GM19193 (cell line): Measurements from ENCODE around the gene KLHL17.

Experiments
- POLR2A ChIP-seq: IDR thresholded peaks from 4 replicates; pipeline ENCODE4 v1.6.1; 2011; ENCODE audit not compliant: insufficient read depth, insufficient read length; ENCODE audit errors: extremely low read depth

Gene KLHL17

DNA sequence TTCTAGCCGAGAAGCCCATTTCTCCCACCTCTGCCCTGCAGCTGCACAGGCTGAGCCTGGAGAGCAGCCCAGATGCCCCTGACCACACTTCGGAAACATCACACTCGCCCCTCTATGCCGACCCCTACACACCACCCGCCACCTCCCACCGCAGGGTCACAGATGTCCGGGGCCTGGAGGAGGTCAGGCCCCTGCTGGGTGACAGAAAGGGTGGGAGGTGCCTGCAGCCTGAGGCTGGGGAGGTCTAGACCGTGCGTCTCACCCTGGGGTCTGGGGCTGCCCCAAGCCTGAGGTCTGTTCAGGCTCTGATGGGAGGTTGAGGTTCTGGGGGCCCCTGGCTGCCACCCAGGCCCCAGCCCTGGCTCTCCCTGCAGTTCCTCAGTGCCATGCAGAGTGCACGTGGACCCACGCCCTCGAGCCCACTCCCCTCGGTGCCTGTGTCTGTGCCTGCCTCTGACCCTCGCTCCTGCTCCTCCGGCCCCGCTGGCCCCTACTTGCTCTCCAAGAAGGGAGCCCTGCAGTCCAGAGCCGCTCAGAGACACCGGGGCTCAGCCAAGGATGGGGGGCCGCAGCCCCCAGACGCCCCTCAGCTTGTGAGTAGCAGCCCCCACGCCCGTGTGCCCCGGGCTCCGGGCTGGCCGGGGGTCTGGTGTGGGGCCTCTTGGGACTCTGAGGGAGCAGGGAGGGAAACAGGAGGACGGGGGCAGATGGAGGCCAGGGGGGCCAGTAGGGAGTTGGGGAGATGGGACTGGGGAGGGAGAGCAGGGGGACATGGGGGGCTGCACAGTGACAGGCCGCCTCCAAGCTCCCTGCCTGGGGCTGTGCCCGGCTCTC, 13.3 kb downstream of the KLHL17 start:
- no peak for TF ChIP-seq POLR2A

DNA sequence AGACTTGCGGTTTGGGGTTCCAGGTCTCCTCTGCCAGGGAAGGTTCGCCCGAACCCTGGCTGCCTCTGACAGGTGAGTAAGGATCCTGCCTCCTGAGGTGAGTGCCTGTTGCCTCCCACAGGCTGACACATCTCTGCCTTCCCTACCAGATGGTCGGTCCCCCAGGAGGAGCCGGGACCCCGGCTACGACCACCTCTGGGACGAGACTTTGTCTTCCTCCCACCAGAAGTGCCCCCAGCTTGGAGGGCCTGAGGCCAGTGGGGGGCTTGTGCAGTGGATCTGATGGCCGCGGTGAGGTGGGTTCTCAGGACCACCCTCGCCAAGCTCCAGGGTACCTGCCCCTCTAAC, 13.9 kb downstream of the KLHL17 start:
- no peak for TF ChIP-seq POLR2A

DNA sequence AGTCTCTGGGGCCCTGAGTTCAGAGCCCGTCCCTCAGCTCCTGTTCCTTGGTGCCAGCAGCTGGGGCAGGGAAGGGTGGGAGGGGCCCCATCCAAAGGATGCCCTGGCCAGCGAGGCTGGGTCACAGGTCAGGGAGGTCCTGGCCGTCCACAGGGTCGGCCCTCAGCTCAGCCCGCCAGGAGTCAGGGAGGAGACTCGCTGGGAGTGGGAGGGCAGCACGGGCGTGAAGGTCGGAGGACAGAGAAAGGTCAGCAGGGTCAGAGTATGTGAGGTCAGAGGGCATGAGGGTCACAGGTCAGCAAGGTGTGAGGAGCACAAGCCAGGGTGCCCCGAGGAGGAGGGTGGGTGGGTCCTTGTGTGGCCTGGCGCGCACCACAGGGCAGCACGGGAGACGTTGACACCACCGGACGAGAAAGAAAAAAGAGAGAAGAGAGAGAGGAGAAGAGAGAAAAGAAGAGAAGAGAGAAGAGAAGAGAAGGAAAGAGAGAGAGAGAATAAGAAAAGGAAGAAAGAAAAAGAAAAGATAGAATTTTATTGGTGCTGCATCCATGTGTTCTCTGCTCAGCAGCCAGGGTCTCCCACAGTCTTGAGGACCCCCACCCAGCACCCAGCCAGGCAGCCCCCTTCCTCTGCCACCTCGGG, 14.4 kb downstream of the KLHL17 start:
- TF ChIP-seq POLR2A: no peak

DNA sequence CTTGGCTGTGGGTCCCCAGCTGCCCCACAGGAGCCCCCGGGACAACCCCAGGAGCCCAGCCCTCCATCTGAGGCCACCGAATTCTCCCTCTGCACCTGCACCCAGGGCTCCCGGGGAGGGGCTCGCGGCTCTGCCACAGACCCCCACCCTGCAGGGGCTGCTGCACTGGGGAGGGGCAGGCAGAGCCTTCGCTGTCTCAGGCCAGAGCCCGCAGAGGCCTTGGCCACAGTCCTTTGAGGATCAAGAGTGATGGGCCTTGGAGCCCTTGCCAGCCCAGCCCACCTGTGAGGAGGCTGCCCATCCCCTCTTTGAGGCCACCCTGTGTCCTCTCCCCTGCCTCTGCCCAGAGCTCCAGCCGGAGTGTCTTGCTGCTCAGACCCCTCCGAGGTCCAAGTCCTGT, 15.0 kb downstream of the KLHL17 start:
- no peak for TF ChIP-seq POLR2A

DNA sequence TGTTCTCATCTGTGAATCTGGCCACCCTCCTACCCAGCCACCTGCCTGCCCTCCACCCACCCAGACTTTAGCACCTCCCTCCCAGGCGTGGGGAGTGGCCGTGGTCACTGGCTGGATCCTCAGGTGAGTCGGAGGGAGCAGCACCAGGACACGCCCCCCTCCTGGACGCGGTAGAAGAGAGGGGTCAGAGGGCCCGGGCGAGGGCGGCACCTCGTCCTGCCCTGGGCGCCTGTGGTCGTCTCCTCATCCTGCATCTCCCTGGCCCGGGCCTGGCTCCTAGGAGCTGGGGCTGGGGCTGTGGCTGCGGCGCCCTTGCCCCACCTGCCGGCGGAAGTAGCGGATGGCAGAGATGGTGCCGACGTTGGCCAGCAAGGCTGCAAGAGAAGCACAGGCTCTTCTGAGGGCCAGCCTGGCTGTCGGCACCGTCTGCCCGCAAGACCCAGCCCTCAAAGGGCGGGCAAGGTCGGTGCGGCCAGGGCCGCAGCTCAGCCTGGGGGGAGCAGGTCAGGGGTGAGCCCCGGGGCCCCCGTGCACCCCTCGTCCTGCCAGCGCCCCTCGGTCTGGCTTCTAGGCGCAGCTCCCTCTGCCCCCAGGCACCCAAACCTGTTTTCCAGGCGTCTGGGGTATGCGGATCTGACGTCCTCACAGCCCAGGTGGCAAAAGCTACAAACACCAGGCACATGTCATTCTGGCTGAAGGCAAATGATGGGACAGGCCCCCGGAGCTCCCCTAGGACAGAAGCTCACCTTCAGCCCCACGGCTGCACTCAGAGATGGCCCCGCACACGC, 15.7 kb downstream of the KLHL17 start:
- no peak for TF ChIP-seq POLR2A

DNA sequence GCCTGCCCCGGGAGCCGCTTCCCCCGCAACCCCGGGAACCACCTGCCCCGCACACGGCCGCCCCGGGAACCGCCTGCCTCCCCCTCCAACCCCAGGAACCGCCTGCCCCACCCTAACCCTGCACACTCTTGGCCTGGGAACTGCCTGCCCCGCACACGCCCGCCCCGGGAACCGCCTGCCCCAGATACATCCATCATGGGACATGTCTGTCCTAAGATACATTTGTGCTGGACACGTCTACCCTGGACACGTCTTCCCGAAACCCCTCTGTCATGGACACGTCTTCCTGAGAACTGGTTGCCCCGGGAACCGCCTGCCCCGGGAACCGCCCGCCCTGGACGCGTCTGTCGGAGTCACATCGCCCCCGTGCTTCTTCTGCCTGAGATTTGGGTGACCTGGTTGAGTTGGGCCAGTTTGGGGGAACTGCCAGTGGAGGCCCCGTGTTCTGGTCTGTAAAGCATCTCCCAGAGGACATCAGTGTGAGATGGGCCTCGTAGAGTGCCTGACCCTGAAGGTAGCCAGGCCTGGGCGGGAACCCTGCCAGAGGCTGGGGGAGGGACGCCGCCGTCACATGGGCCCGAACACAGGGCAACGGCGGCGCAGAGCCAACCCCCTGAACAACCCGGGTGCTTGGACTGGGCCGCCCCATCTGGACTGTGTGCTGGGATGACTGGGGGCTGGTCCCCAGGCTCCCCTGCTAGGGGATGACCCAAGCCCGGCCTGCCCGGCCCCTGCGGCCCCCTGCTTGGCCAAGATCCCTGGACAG, 17.9 kb downstream of the KLHL17 start:
- TF ChIP-seq POLR2A: no peak

DNA sequence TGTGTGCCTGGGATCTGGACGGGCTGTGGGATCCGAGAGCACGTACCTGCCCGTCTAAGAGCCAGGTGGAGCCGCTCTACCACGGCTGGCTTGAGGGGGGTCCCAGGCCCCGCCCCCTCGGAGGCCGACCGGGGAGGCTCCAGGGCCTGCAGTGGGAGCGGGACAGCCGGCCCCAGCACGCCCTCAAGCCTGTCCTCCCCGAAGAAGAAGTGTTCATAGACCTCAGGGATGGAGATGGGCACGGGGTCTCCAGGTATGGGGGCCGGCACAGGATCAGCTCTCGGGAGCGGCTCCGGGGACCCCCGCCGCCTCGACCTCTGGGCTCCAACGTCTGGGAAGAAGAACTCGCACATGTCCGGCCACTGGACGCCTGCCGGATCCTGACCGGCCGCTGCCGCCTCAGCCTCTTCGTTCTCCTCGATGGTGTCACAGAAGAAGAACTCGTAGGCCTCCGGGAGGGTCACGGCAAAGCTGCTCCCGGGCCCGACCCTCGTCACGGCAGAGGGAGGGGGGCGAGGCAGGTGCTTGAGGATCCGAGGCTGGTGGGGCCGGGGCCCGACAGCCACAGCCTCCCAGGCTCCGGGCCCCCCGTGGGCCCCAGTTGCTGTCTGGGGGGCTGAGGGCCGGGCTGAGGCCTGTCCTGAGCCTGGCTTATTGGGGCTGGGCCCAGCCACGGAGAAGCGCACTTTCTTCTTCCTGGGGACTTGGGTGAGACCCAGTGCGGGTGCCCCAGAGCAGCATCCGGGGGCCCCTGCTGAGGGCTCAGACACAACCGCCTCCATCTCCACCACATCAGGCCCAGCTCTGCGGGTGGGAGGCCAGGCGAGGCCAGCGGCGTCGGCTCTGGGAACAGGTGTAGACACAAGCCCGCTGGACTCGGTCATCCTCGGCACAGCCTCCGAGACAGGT, 18.7 kb downstream of the KLHL17 start:
- TF ChIP-seq POLR2A: no peak

DNA sequence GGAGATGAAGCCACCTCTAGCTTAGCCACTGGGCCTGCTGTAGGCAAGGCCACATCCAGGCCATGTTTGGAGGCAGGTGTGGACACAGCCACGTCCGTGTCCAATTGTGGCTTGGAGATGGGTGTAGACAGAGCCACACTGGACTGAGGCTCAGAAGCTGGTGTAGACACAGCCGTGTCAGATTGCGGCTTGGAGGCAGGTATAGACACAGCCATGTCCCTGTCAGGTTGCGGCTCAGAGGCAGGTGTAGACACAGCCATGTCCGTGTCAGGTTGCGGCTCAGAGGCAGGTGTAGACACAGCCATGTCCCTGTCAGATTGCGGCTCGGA, 19.3 kb downstream of the KLHL17 start:
- no peak for TF ChIP-seq POLR2A

DNA sequence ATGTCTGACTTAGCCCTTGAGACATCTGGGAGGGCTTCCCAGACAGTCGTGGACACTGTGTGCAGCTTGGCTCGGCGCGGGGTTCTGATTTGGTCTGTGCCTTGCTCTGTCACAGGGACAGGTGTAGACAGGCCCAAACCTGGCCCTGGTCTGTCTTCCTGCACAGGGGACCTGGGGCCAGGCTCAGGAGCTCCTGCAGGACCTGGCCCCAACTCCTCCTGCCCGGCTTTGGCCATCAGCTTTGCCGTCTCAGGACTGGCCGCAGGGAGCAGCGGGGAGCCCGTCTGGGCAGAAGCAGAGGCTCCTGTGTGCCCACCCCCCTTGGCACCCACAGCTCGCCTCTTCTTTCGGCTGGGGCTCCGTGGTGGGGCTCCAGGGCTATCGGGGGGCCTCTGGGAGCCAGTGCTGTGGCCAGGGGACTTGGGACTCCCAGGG, 19.8 kb downstream of the KLHL17 start:
- no peak for TF ChIP-seq POLR2A

DNA sequence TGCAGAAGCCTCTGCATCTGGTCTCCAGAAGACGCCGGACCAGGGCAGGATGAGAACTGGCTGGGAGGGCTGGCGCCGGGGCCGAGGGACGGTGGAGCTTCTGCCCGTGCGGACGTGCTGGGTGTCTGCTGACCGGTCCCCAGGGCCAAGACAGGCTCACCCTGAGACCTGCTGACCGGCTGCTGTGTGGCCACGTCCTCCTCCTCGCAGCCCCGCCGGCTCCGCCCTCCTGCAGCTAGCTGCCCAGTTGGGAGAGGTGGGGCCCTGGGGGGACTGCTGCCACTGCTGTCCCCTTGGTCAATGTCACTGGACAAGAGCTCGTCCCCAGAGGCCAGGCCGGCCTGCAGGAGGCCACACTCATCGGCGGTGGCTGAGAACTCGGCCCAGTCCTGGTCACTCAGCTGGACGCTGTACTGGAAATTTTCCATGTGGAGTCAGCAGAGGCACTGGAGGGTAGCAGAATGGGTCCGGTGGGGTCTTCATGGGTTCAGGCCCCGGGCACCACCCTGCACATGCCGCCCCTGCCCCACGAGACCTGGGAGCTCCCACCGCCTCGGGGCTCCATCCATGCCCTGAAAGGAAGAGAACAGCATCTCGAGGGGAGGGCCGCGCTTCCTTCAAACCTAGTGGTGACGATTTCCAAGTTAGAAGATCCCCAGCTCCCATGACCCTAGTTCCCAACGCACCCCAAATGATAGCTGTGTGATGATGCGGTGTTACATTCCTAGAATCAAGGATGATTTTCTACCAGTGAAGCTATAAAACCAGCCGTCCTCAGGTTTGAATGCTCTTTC, 20.4 kb downstream of the KLHL17 start:
- no peak for TF ChIP-seq POLR2A

DNA sequence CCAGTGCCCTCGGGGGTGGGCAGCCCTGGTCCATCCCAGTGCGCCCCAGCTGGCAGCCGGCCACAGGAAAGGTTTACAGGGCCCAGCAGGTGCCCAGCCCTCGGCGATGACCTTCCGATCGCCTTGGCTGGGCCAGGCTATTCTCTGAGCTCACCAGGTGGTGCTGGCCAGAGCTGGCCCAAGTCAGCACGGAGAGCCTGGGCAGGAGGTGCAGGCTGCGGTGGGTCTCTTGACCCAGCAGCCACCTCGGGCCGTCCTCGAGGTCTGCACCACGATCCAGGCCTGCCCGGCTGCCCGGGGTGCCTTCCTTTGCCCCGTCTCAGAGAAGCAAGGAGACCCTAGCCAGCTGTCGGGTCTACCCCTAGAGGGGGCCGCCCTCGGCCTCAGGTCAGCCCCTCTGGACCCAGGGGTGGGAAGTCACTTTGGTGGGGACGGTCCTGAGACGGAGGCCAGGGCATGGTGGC, 21.1 kb downstream of the KLHL17 start:
- TF ChIP-seq POLR2A: no peak

DNA sequence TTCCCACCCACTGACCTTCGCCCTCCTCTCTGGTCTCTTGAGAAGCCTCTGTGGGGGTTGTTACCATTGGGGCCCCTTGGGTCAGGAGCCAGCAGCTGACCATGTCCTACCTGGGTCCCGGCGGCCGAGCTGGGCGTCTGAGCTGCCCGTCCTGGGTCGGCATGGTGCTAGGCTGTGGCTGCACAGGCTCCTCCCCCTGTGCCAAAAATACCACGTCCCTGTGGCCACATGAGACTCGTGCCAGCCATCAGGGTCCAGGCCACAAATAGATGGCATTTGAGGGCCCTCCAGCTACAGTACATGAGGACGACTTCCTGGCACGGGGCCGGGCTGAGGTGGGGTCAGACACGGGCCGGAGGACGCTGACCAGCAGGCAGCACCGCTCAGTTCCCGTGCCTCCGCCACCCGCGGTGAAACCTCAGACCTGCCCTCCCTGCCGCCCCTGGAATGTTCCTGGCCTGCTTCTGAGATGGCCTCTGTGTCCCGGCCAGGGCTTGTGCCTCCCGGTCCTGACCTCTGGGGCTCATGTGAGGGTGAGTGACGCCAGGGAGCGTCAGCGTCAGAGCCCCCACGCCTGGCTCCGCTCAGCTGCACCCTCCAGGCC, 21.7 kb downstream of the KLHL17 start, which contains the start of gene PERM1:
Gene PERM1, minus strand, starts transcription at position 139 of the 604 bp plus-strand sequence. CDS start 1,064 bp downstream, outside the sequence.
- TF ChIP-seq POLR2A: no peak
